ENCODE data around the gene SUMO3.

GRCh38 chr21:44848821-44849521 lies 31.1 kb upstream of the SUMO3 start:
- TF ChIP-seq CTCF (IDR thresholded peaks at IDR 0.05; ENCODE audit: low read depth, low read length) = no peak
- no peak for TF ChIP-seq EZH2phosphoT487 (IDR thresholded peaks at IDR 0.05; ENCODE audit: low read depth)

Measured in OCI-LY3 (cell line).